Calu3 (cell line): ENCODE results near the gene FLT3LG. TPM values are rescaled to one million over a fixed set of nuclear protein-coding genes. Genes with fewer than 3 reads are reported as not detected.

ENCODE experiments used
- BruUV-seq: library from RNA; stranded (reverse); fragments of 400-500 nt; replicated peaks from 2 replicates; lab custom pipeline; 2021; lab: Mats Ljungman, UMichigan
- CTCF ChIA-PET: fragments of 300-600 bp; sonication (Branson Sonifier 250); formaldehyde crosslinking; loops from one replicate; lab custom pipeline; 2022; ENCODE audit warnings: antibody characterized with exemption; lab: Charles Lee
- DNase-seq: peaks from one replicate; pipeline ENCODE4 v3.0.0; 2022
- H3K27ac Mint-ChIP-seq: one replicate; pipeline ENCODE4 v1.8.0; 2022; ENCODE audit warnings: mixed read lengths; ENCODE audit not compliant: unreplicated experiment
- H3K27me3 Mint-ChIP-seq: one replicate; pipeline ENCODE4 v1.8.0; 2022; ENCODE audit warnings: mixed read lengths; ENCODE audit not compliant: unreplicated experiment
- H3K36me3 Mint-ChIP-seq: one replicate; pipeline ENCODE4 v1.8.0; 2022; ENCODE audit warnings: mild to moderate bottlenecking, moderate library complexity, mixed read lengths; ENCODE audit not compliant: insufficient read depth, unreplicated experiment
- H3K4me1 Mint-ChIP-seq: one replicate; pipeline ENCODE4 v1.8.0; 2022; ENCODE audit warnings: mild to moderate bottlenecking, low read depth, mixed read lengths; ENCODE audit not compliant: unreplicated experiment
- H3K4me3 Mint-ChIP-seq: one replicate; pipeline ENCODE4 v1.8.0; 2022; ENCODE audit warnings: mild to moderate bottlenecking, low read depth, moderate library complexity, mixed read lengths; ENCODE audit not compliant: unreplicated experiment
- H3K9me3 Mint-ChIP-seq: one replicate; pipeline ENCODE4 v1.8.0; 2022; ENCODE audit warnings: low read depth, mixed read lengths; ENCODE audit not compliant: unreplicated experiment
- CTCF ChIP-seq: fragments of 200-600 bp; IDR thresholded peaks from one replicate; pipeline ENCODE4 v1.8.0; 2022; ENCODE audit warnings: antibody characterized with exemption; ENCODE audit not compliant: unreplicated experiment
- intact Hi-C: fragments of 100-400 bp; cut with micrococcal nuclease; formaldehyde crosslinking; loops from one replicate; pipeline ENCODE4 v1.10.0; 2022; ENCODE audit not compliant: unreplicated experiment
- total RNA-seq: library from RNA; stranded (reverse); gene quantifications from 2 replicates; pipeline ENCODE4 v1.2.3, GENCODE V29; 2022

The FLT3LG gene
- total RNA-seq, 1 experiment from 2014 or later, result 4.8 TPM

GRCh38 chr19:49451430-49452181 lies 22.4 kb upstream of the FLT3LG start, which contains the start of gene PIH1D1:
TSS of gene PIH1D1 (minus strand) at chr19:49451814. CDS start at chr19:49451574, 240 bp downstream.
- no peaks in the 10 kb centered on the region for H3K27me3 Mint-ChIP-seq
- intact Hi-C loops, result loop anchor here (5.0 kb wide), 1 partner anchor 191 kb away; the partner anchor contains the start of genes RRAS and SCAF1
- no peak for TF ChIP-seq CTCF
- no peaks in the 10 kb centered on the region for H3K9me3 Mint-ChIP-seq
- peak within 1 kb of the TSS; percentile 99 for H3K27ac Mint-ChIP-seq
- CTCF ChIA-PET, result interaction anchor here (0.5 to 1.4 kb wide), 4 partner anchors 9 to 928 kb away, joined by 3 to 14 read pairs (median 4); no protein-coding TSS in a partner anchor
- peak within 1 kb of the TSS; percentile 96 for H3K4me3 Mint-ChIP-seq
- DNase-seq, result peak; percentile 97
- BruUV-seq, result TSS peak; percentile 90
- H3K4me1 Mint-ChIP-seq, result peaks cover 24% of the 10 kb centered on the region
- H3K36me3 Mint-ChIP-seq, result peaks cover 66% of the 10 kb centered on the region

- H3K27me3 Mint-ChIP-seq, result no peaks in the 10 kb centered on the region
- peak; percentile 99 for DNase-seq
- H3K4me1 Mint-ChIP-seq, result peaks cover 20% of the 10 kb centered on the region
- no peaks in the 10 kb centered on the region for H3K9me3 Mint-ChIP-seq
- H3K27ac Mint-ChIP-seq, result peak within 1 kb of the TSS; percentile 99
- no TSS peak for BruUV-seq
- TF ChIP-seq CTCF, result no peak
- peaks cover 60% of the 10 kb centered on the region for H3K36me3 Mint-ChIP-seq
- intact Hi-C loops, result loop anchor here (5.0 kb wide), 1 partner anchor 189 kb away; the partner anchor contains the start of genes RRAS and SCAF1
- H3K4me3 Mint-ChIP-seq, result peak within 1 kb of the TSS; percentile 96
- CTCF ChIA-PET, result interaction anchor here (0.6 to 1.0 kb wide), 6 partner anchors 11 to 200 kb away, joined by 3 to 6 read pairs (median 4); partner anchors contain the start of genes FLT3LG and RPS11
Measured at GRCh38 chr19:49453013-49453756, 20.8 kb upstream of the FLT3LG start, which contains the start of gene ALDH16A1. TSS of gene ALDH16A1 (plus strand) at chr19:49453225. CDS start at chr19:49453332, 107 bp downstream.

- no peak for TF ChIP-seq CTCF
- intact Hi-C loops, result loop anchor here (5.0 kb wide), 1 partner anchor 189 kb away; the partner anchor contains the start of genes RRAS and SCAF1
- DNase-seq, result no peak
- BruUV-seq, result TSS peak; percentile 89
- Mint-ChIP-seq H3K36me3 (peaks cover 53% of the 10 kb centered on the region), H3K9me3 (no peaks in the 10 kb centered on the region), H3K4me3 (peak overlapping the region; percentile 96), H3K27me3 (no peaks in the 10 kb centered on the region), H3K4me1 (peaks cover 14% of the 10 kb centered on the region), H3K27ac (peak overlapping the region; percentile 99)
- CTCF ChIA-PET, result interaction anchor here (0.6 to 1.0 kb wide), 4 partner anchors 11 to 201 kb away, joined by 3 to 6 read pairs (median 4); partner anchors contain the start of gene FLT3LG
Measured at GRCh38 chr19:49453757-49454240, 20.2 kb upstream of the FLT3LG start.

- peaks cover 34% of the 10 kb centered on the region for H3K36me3 Mint-ChIP-seq
- no peak for TF ChIP-seq CTCF
- no peak overlapping the region for H3K27ac Mint-ChIP-seq
- no peak overlapping the region for H3K4me3 Mint-ChIP-seq
- no peaks in the 10 kb centered on the region for H3K9me3 Mint-ChIP-seq
- peaks cover 3% of the 10 kb centered on the region for H3K4me1 Mint-ChIP-seq
- CTCF ChIA-PET, result no interaction called here
- intact Hi-C loops, result no loop called here
- BruUV-seq, result no TSS peak
- DNase-seq, result no peak
- H3K27me3 Mint-ChIP-seq, result no peaks in the 10 kb centered on the region
Measured at GRCh38 chr19:49455773-49456172, 18.2 kb upstream of the FLT3LG start.
